AG04450 (cell line): ENCODE results near the gene TPBG. TPM values are rescaled to one million over a fixed set of nuclear protein-coding genes. Genes with fewer than 3 reads are reported as not detected.

ENCODE experiments used
- CTCF ChIA-PET: fragments of 300-600, 350-600 bp; formaldehyde crosslinking; extraction: SDS; loops from one replicate; lab custom pipeline; 2022; ENCODE audit warnings: antibody characterized with exemption, inconsistent platforms; lab: Charles Lee
- POLR2A ChIA-PET: fragments of 350-600 bp; formaldehyde crosslinking; extraction: SDS; loops from one replicate; lab custom pipeline; 2021; ENCODE audit warnings: antibody characterized with exemption, inconsistent platforms; lab: Yijun Ruan, JAX
- DNase-seq: peaks from one replicate; pipeline ENCODE4 v3.0.0-alpha.2; 2011; ENCODE audit warnings: low read depth, low spot score
- H3K27ac ChIP-seq: one replicate; pipeline ENCODE4 v1.5.1; 2012; ENCODE audit warnings: low read depth, low read length, control low read depth
- H3K27me3 ChIP-seq: one replicate; pipeline ENCODE4 v1.6.0; 2012; ENCODE audit warnings: low read length; ENCODE audit not compliant: control insufficient read depth, insufficient read depth
- H3K4me3 ChIP-seq: 2 replicates; pipeline ENCODE4 v1.5.1; 2011; ENCODE audit warnings: mild to moderate bottlenecking, low read depth, low read length, control low read depth
- H3K9me3 ChIP-seq: 2 replicates; pipeline ENCODE4 v1.5.1; 2012; ENCODE audit warnings: low read length; ENCODE audit not compliant: control insufficient read depth, insufficient read depth
- CTCF ChIP-seq: IDR thresholded peaks from 2 replicates; pipeline ENCODE4 v1.5.1; 2011; ENCODE audit warnings: low read depth, low read length, control low read depth, inconsistent platforms
- polyA plus RNA-seq: library from polyadenylated mRNA; depleted of rRNA; stranded (reverse); fragments of >200 nt; gene quantifications from 2 replicates; pipeline ENCODE4 v1.2.3, GENCODE V29; 2011

Gene TPBG
- polyA plus RNA-seq, 1 experiment = 93.2 TPM

- Histone ChIP-seq H3K27me3 (no peaks in the 10 kb centered on the region), H3K27ac (peak overlapping the region; percentile 60), H3K9me3 (no peaks in the 10 kb centered on the region), H3K4me3 (no peak overlapping the region)
- CTCF ChIA-PET = interaction anchor here (1.7 kb wide), 1 partner anchor 669 kb away, joined by 5 read pairs; no protein-coding TSS in a partner anchor
- POLR2A ChIA-PET = interaction anchor here (2.2 kb wide), 1 partner anchor 34 kb away, joined by 12 read pairs; the partner anchor contains the start of gene TPBG
- TF ChIP-seq CTCF = no peak
- DNase-seq = peak; percentile 90
Observed at GRCh38 chr6:82396964-82397751, 33.5 kb downstream of the TPBG start.

GRCh38 chr6:82397962-82398692, 34.5 kb downstream of the TPBG start:
- DNase-seq = no peak
- H3K4me3 ChIP-seq = no peak overlapping the region
- ChIA-PET CTCF (interaction anchor here (1.3 to 1.7 kb wide), 2 partner anchors 12 to 668 kb away, joined by 3 to 5 read pairs; no protein-coding TSS in a partner anchor), POLR2A (interaction anchor here (0.6 to 2.2 kb wide), 2 partner anchors 35 to 821 kb away, joined by 3 to 12 read pairs; partner anchors contain the start of gene TPBG)
- H3K9me3 ChIP-seq = no peaks in the 10 kb centered on the region
- H3K27me3 ChIP-seq = no peaks in the 10 kb centered on the region
- no peak for TF ChIP-seq CTCF
- no peak overlapping the region for H3K27ac ChIP-seq

- no peak for DNase-seq
- CTCF ChIA-PET = interaction anchor here (1.4 kb wide), 1 partner anchor 138 kb away, joined by 7 read pairs; no protein-coding TSS in a partner anchor
- POLR2A ChIA-PET = no interaction called here
- H3K27ac ChIP-seq = no peak overlapping the region
- H3K4me3 ChIP-seq = no peak overlapping the region
- H3K9me3 ChIP-seq = no peaks in the 10 kb centered on the region
- TF ChIP-seq CTCF = no peak
- H3K27me3 ChIP-seq = no peaks in the 10 kb centered on the region
Observed at GRCh38 chr6:82408952-82409431, 45.4 kb downstream of the TPBG start.

GRCh38 chr6:82410151-82410648, 46.6 kb downstream of the TPBG start:
- TF ChIP-seq CTCF = no peak
- H3K9me3 ChIP-seq = no peaks in the 10 kb centered on the region
- no peaks in the 10 kb centered on the region for H3K27me3 ChIP-seq
- no peak overlapping the region for H3K4me3 ChIP-seq
- ChIA-PET POLR2A (no interaction called here), CTCF (interaction anchor here (0.5 to 1.2 kb wide), 3 partner anchors 10 to 657 kb away, joined by 3 to 4 read pairs (median 3); partner anchors contain the start of gene DOP1A)
- no peak overlapping the region for H3K27ac ChIP-seq
- no peak for DNase-seq
